Neural cell (in vitro differentiated cells): ENCODE results near the gene RGS6. TPM values are rescaled to one million over a fixed set of nuclear protein-coding genes. Genes with fewer than 3 reads are reported as not detected.

Source experiments
- H2AFZ ChIP-seq: fragments of 200-600, 300-800 bp; sonication (generic), shearing (Covaris generic); 2 replicates; pipeline ENCODE4 v1.6.0; 2014; ENCODE audit warnings: low read depth, mild to moderate bottlenecking, antibody characterized with exemption, low read length, moderate library complexity
- H3F3A ChIP-seq: fragments of 200-600 bp; shearing (Covaris generic); 2 replicates; pipeline ENCODE4 v1.6.1; 2016; ENCODE audit warnings: mild to moderate bottlenecking, moderate library complexity, mixed read lengths, antibody characterized with exemption, low read length; ENCODE audit not compliant: insufficient read depth, poor library complexity, severe bottlenecking
- H3K27ac ChIP-seq: fragments of 200-600, 300-800 bp; sonication (generic), shearing (Covaris generic); 2 replicates; pipeline ENCODE4 v1.5.1; 2014; ENCODE audit warnings: mild to moderate bottlenecking, low read length, moderate library complexity
- H3K27me3 ChIP-seq: fragments of 300-800, 200-600 bp; sonication (generic), shearing (Covaris generic); 2 replicates; pipeline ENCODE4 v1.6.0; 2014; ENCODE audit warnings: mild to moderate bottlenecking, low read depth, low read length, moderate library complexity; ENCODE audit not compliant: insufficient read depth
- H3K36me3 ChIP-seq: fragments of 300-800, 200-600 bp; sonication (generic), shearing (Covaris generic); 2 replicates; pipeline ENCODE4 v1.5.1; 2014; ENCODE audit warnings: mild to moderate bottlenecking, antibody characterized with exemption, low read length, moderate library complexity; ENCODE audit not compliant: insufficient read depth
- H3K4me2 ChIP-seq: fragments of 300-800, 200-600 bp; sonication (generic), shearing (Covaris generic); 2 replicates; pipeline ENCODE4 v1.6.0; 2014; ENCODE audit warnings: mild to moderate bottlenecking, low read length
- H3K4me3 ChIP-seq: fragments of 300-800, 200-600 bp; sonication (generic), shearing (Covaris generic); 2 replicates; pipeline ENCODE4 v1.5.1; 2014; ENCODE audit warnings: mild to moderate bottlenecking, low read length, moderate library complexity
- H3K79me2 ChIP-seq: fragments of 200-600 bp; shearing (Covaris generic); replicated peaks from 2 replicates; pipeline ENCODE4 v1.6.0; 2014; ENCODE audit warnings: mild to moderate bottlenecking, low read length, moderate library complexity; ENCODE audit not compliant: insufficient read depth
- H3K9ac ChIP-seq: fragments of 300-800, 200-600 bp; sonication (generic), shearing (Covaris generic); 2 replicates; pipeline ENCODE4 v1.6.1; 2016; ENCODE audit warnings: mild to moderate bottlenecking, low read length, mixed read lengths
- H3K9me2 ChIP-seq: fragments of 200-600 bp; shearing (Covaris generic); 2 replicates; pipeline ENCODE4 v1.6.1; 2016; ENCODE audit warnings: mild to moderate bottlenecking, low read length, mixed read lengths; ENCODE audit not compliant: insufficient read depth
- H3K9me3 ChIP-seq: fragments of 200-600, 300-800 bp; sonication (generic), shearing (Covaris generic); 2 replicates; pipeline ENCODE4 v1.6.1; 2016; ENCODE audit warnings: mild to moderate bottlenecking, mixed run types, low read length, moderate library complexity, mixed read lengths
- H4K20me1 ChIP-seq: fragments of 200-600 bp; shearing (Covaris generic); 2 replicates; pipeline ENCODE4 v1.6.1; 2016; ENCODE audit warnings: mild to moderate bottlenecking, mixed run types; ENCODE audit not compliant: insufficient read depth
- EP300 ChIP-seq: fragments of 450-650 bp; conservative IDR thresholded peaks from 2 replicates; pipeline ENCODE4 v1.6.1; 2014; ENCODE audit warnings: antibody characterized with exemption, mild to moderate bottlenecking, moderate library complexity; ENCODE audit not compliant: poor library complexity, severe bottlenecking
- EZH2 ChIP-seq: fragments of 200-600, 300-800 bp; shearing (Covaris generic), sonication (generic); IDR thresholded peaks from 2 replicates; pipeline ENCODE4 v1.6.1; 2014; ENCODE audit warnings: antibody characterized with exemption, low read length, borderline replicate concordance, mild to moderate bottlenecking; ENCODE audit not compliant: insufficient read depth, poor library complexity, severe bottlenecking
- POLR2AphosphoS5 ChIP-seq: IDR thresholded peaks from 2 replicates; pipeline ENCODE4 v1.6.1; 2012
- RAD21 ChIP-seq: fragments of 450-650 bp; conservative IDR thresholded peaks from 2 replicates; pipeline ENCODE4 v1.6.1; 2014; ENCODE audit warnings: antibody characterized with exemption, mild to moderate bottlenecking, moderate library complexity
- REST ChIP-seq: IDR thresholded peaks from 2 replicates; pipeline ENCODE4 v1.6.1; 2012; ENCODE audit warnings: borderline replicate concordance
- SMC3 ChIP-seq: fragments of 450-650 bp; conservative IDR thresholded peaks from 2 replicates; pipeline ENCODE4 v1.6.1; 2014; ENCODE audit warnings: antibody characterized with exemption, mild to moderate bottlenecking, moderate library complexity; ENCODE audit not compliant: poor library complexity
- TAF1 ChIP-seq: IDR thresholded peaks from 2 replicates; pipeline ENCODE4 v1.6.1; 2012; ENCODE audit warnings: low read depth
- polyA plus RNA-seq: library from polyadenylated mRNA; depleted of rRNA; stranded (reverse); fragments of >200 nt; gene quantifications from 2 replicates; pipeline ENCODE4 v1.2.3, GENCODE V29; 2014
- TF ChIP-seq, protein P1 (sequence below): fragments of 450-650 bp; IDR thresholded peaks from 2 replicates; pipeline ENCODE4 v1.5.1; 2014; ENCODE audit warnings: antibody characterized with exemption, mild to moderate bottlenecking, moderate library complexity; ENCODE audit not compliant: poor library complexity, severe bottlenecking

The RGS6 gene
- polyA plus RNA-seq, 1 donor from 2014 or later = 7.3 TPM

DNA sequence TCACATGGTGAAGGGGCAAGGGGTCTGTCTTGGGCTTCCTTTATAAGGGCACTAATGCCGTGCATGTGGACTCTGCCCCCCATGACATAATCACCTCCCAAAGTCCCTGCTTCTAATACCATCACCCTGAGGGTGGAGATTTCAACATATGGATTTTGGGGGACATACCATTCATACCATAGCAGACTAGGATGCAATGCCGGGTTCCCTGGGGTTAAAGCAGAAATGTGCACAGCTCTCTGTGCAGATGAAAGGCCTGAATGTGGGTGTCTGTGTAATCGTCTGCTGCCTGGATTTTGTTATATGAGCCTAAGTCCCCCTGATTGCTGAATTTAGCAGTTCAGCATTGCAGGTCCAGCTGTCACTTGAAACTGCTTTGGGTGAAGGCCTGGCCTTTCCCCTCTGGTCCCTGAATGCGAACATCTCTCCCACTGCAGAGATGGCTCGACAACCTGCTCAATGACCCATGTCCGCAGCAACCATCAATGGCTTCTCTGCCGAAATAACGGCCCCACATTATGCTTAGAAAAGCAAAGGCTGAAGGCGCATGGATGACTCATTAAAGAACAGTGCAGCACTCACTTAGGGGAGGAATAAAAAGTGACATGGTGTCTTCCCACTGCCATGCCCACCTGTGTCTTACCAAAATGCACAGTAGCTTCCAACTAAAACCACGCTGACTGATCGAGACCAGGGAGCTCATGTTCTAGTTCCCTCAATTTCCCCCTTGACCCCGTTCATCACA is 675.3 kb downstream of the RGS6 start:
- Histone ChIP-seq H3K36me3 (no peaks in the 10 kb centered on the region), H3K4me2 (no peak overlapping the region), H3K9ac (no peak overlapping the region), H3K9me3 (no peaks in the 10 kb centered on the region), H2AFZ (no peak overlapping the region), H4K20me1 (no peaks in the 10 kb centered on the region), H3K27ac (no peak overlapping the region), H3K4me3 (no peak overlapping the region), H3F3A (no peaks in the 10 kb centered on the region), H3K9me2 (no peaks in the 10 kb centered on the region), H3K27me3 (no peaks in the 10 kb centered on the region), H3K79me2 (no peaks in the 10 kb centered on the region)
- TF ChIP-seq TAF1 (no peak), EP300 (no peak), REST (no peak), RAD21 (no peak), EZH2 (no peak), SMC3 (no peak), POLR2AphosphoS5 (no peak)
- TF ChIP-seq, protein P1, sequence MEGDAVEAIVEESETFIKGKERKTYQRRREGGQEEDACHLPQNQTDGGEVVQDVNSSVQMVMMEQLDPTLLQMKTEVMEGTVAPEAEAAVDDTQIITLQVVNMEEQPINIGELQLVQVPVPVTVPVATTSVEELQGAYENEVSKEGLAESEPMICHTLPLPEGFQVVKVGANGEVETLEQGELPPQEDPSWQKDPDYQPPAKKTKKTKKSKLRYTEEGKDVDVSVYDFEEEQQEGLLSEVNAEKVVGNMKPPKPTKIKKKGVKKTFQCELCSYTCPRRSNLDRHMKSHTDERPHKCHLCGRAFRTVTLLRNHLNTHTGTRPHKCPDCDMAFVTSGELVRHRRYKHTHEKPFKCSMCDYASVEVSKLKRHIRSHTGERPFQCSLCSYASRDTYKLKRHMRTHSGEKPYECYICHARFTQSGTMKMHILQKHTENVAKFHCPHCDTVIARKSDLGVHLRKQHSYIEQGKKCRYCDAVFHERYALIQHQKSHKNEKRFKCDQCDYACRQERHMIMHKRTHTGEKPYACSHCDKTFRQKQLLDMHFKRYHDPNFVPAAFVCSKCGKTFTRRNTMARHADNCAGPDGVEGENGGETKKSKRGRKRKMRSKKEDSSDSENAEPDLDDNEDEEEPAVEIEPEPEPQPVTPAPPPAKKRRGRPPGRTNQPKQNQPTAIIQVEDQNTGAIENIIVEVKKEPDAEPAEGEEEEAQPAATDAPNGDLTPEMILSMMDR = no peak

GRCh38 chr14:72608391-72609204 is 676.4 kb downstream of the RGS6 start:
- Histone ChIP-seq H3K9me3 (no peaks in the 10 kb centered on the region), H3K9ac (no peak overlapping the region), H3K79me2 (no peaks in the 10 kb centered on the region), H2AFZ (no peak overlapping the region), H3K27ac (no peak overlapping the region), H3K36me3 (no peaks in the 10 kb centered on the region), H3K9me2 (no peaks in the 10 kb centered on the region), H4K20me1 (no peaks in the 10 kb centered on the region), H3F3A (no peaks in the 10 kb centered on the region), H3K4me3 (no peak overlapping the region), H3K27me3 (no peaks in the 10 kb centered on the region), H3K4me2 (no peak overlapping the region)
- TF ChIP-seq EP300 (no peak), EZH2 (no peak)
